IPS DF 19.7 (cell line): Measurements from ENCODE around the gene NABP1.
"Not testable (repeated sequence)": the region's sequence is repeated elsewhere in the genome, so short reads cannot be mapped to it uniquely, and the experiment has no call there.

Experiments
- DNase-seq: peaks from one replicate; pipeline ENCODE4 v3.0.0-alpha.2; 2013; ENCODE audit warnings: low read depth, low spot score

Gene NABP1, protein sequence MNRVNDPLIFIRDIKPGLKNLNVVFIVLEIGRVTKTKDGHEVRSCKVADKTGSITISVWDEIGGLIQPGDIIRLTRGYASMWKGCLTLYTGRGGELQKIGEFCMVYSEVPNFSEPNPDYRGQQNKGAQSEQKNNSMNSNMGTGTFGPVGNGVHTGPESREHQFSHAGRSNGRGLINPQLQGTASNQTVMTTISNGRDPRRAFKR

GRCh38 chr2:191677646-191678436 lies at the start of gene NABP1:
Gene NABP1, plus strand, starts transcription at chr2:191678136. Its CDS starts 479 bp downstream, at chr2:191678615.
- no peak for DNase-seq

DNA sequence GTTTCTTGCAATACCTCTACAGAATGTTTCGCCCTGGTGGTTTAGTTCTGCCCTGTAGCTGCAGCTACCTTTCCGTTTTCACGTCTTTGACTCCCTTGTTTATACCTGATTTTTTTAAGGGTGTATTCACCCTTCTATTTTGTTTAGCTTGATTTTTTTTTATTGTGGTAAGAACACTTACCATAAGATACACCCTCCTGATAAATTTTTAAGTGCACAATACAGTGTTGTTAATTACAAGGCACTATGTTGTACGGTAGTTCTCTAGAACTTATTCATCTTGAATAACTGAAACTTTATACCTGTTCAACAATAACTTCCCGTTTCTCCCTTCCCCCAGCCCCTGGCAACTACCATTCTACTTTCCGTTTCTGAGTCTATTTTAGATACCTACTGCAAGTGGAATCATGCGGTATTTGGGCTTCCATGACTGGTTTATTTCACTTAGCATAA lies 48.9 kb upstream of the NABP1 start:
- no peak for DNase-seq

GRCh38 chr2:191629976-191630712 lies 47.8 kb upstream of the NABP1 start:
- no peak for DNase-seq

DNA sequence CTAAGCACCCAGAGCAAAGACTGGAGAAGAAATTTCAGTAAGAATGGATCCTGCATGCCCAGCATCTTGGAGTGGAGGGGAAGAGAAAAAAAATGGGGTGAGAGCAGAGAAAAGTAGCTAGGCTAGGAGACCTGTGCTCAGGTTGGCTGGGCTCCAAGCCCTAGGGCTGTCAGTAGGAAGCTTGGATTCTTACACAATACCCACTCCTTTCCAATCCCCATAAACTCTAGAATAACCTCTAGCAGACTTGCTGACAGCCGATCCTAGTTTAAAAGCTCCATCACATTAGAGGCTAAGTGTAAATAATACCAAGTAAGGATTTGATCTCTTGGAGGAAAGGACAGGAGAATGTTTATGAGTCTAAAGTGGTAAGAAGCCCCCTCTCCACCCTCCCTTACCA lies 46.2 kb upstream of the NABP1 start:
- no peak for DNase-seq

DNA sequence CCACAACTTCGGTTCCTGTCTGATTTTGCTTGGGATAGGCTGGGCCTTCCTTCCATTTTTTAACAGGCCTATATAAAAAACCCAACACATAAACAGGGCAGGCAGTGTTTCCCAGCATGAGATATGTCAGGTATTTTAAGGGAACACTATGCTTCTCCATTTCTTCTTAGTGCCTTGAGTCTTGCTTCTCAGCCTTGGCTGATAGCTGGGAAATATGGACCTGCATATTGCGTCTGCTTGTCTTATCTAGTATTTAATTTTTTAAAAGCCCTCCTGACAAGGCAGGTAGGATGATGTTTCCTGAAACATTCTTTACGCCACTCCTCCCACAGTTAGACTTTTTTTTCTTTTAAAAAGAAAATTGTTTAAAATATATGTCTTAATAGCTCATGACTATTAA lies 45.5 kb upstream of the NABP1 start:
- DNase-seq = no peak

GRCh38 chr2:191634791-191635190 lies 43.1 kb upstream of the NABP1 start:
- no peak for DNase-seq

GRCh38 chr2:191635333-191636234 lies 42.4 kb upstream of the NABP1 start:
- DNase-seq = no peak

DNA sequence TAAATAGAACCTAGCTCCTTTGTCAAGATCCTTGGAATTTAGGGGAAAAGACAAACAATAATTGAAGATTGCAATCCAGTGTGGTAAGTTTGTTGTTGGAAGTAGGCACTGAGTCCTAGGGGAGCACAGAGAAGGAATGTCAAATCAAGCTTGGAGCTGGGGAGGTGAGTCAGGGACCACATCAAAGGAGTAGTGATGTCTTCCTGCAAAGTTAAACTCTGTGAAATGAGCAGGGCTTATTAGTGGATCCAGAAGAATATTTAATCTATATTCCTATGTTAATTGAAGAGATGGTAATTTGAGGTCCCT lies 41.7 kb upstream of the NABP1 start:
- DNase-seq = no peak

DNA sequence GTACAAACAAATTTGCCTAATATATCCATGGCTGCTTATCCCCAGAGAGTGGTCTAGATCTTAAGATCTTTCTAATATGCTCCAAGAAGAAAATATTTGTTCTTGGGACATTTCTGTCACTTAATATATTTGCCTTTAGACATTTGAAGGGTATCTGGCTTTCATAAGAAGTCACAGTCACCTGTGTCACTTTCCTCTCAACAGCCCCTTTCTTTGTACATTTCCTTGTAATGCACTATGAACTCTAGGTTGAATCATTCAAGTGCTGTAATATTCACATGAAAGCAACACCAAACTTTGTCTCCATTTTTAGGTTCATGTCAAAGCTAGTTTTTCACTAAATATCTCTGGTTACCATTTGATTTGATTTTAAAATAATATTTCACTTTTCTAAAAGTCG lies 41.4 kb upstream of the NABP1 start:
- DNase-seq = no peak

DNA sequence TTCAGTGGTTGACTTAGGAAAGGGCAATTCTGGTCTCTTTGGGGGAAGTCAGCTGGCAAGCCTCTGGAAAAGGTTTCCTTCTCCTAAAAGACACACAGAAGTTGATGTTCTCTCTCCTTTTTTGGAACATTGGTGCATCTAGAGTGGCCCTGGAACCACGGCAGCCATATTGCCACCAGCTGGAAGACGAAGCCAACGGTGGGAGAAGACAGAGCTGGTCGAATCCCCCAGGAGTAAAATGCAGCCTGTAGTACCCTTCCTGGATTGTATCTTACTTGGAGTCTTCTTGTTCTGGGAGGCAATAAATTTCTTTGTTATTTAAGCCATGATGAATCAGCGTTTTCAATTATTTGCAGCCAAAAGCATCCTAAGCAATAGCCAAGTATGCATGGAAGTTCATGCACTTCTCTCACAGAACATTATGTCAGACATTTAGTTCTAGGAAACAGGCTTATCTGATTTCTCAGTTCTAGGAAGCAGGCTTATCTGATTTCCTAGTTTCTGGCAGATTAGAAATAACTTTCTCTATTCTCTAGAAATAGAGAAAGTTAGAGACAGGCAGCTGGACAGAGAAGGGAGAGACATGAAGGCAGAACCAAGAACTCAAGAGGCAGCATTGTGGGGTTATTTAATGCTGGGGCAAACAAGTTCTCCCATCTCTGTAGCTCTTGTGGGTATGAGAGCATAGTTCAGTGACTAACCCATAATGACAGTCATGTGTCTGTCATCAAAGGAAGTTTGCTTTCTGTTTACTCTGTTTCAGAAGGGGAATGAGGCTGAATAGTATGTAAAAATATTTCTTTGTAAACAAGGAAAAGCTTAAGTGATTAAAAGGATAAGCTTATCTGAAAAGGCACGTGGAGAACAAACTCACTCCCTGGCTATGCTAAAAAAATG lies 40.5 kb upstream of the NABP1 start:
- no peak for DNase-seq

DNA sequence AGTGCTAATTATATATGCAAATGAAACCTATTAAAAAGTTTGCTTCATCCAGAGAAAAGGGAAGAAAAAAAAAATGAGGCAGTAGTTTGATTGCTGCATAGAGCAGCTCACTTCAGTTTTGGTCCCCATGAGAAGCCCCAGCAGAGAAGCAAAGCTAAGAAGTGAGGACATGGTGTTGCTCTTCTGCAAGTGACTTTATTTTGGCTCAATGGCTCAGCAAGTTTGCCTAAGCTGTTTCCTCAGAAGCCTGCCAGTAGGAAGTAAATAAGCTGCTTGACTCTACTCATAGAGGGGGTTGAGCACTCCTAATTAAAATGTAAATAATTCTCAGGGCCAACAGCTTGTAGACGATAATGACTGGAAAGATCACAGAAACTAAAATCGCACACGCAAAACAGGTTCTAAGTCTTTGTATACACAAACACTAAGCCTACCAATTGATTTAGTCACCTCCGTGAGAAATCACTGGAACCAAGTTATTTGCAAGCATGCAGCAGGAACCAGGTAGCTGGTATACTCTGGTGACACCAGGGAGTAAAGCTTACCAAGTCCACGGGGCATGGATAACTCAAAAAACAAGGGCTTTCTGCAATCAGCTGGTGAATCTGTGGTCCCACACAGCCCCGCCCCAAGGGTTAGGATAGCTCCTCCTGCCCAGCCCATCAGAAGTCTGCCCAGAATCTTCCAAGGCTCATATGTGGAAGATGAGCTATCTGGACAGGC lies 39.7 kb upstream of the NABP1 start:
- no peak for DNase-seq

GRCh38 chr2:191638802-191639172 lies 39.1 kb upstream of the NABP1 start:
- DNase-seq = no peak

DNA sequence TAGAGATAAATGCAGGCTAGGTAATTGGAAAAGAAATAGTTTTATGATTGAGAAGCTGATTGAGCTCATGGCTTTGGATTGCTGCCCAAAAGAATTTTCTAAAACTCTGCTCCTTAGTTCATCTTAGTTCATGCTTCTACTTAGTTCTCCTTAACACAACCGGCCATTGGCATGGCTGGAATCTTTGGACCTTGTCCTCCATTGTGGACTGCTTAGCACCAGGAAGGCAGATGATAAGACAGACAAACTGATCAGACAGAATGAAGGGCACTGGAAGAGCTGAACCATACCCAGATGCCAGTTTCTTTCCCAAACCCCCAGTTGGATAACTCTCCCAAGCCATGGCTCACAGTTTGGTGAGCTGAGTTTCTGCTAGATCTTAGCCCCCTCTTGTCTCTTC lies 36.3 kb upstream of the NABP1 start:
- no peak for DNase-seq

DNA sequence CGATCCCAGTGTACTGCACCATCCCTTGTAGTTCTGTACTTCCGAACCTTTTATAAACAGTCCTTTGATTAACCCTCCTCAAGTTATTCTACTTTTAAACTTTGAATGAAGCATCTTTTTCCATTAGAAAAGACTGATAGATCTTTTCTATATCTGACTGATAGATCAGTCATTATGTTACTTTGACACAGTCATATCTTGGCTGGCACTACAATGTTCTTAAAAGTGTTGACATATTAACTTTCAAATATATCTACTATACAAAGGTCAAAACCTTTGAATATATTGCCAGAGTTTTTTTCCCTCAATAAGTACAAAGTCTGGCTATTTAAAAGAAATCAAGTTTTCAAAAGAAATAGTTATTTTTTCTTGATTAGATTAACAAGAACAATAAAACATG lies 35.4 kb upstream of the NABP1 start:
- DNase-seq = no peak

GRCh38 chr2:191643429-191643828 lies 34.5 kb upstream of the NABP1 start:
- no peak for DNase-seq

- not testable (repeated sequence) for DNase-seq
These were observed 33.3 kb upstream of the NABP1 start for GRCh38 chr2:191644613-191645012.

DNA sequence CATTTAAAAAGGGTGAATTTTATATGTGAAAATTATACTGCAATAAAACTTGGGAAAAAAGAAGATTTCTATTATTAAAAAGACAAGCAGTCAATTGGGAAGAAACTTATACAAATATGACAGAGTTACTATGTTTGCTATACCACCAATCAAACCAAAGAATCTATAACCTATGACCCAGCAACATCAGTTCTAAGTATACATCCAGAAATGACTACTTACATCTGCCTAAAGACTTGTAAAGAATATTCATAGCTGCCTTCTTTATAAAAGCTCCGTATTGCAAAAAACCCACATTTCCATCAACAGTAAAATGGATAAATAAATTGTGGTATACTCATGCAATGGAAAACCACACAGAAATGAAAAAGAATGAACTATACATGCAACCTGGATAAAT lies 32.9 kb upstream of the NABP1 start:
- no peak for DNase-seq

DNA sequence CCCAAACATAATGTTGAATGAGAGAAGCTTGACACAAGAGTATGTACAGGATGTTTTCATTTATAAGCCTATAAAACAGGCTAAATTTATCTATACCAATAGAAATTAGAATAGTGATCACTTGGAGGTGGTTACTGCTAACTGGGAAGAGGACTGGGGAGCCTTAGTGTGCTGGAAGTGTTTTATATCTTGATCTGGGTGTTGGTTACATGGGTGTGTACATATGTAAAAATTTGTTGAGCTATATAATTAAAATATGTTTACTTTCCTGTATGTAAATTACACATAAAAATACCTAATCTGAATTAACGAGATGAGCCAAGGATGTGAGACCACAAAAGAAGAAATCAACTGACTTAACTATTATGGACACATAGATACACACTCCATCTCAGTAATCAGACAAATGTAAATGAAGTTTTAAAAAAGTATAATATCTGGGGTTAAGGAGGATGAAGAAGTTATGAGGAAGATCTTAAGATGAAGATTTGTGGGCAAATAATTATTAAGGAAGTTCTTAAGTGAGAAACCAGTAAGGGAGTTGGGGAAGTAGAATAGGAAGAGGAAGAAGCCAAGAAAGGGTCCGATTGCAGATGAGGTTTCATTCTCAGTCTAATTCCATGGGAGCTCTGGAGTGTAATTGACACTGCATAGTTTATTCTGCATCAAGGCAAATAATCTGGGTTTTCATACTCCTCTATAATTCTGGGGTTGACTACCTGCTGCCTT lies 32.3 kb upstream of the NABP1 start:
- no peak for DNase-seq

- DNase-seq = no peak
These were observed 31.6 kb upstream of the NABP1 start for GRCh38 chr2:191646163-191646902.
